CD14-positive monocyte (primary cell): ENCODE measurements around the gene PKP4. TPM values are rescaled to one million over a fixed set of nuclear protein-coding genes. Genes with fewer than 3 reads are reported as not detected.

Experiments used
- DNase-seq, 3 donors: peaks; one replicate each; pipeline ENCODE4 v3.0.0-alpha.2; 2011 to 2022
- H2AFZ ChIP-seq: 2 replicates; pipeline ENCODE4 v1.6.0; 2012; ENCODE audit warnings: mild to moderate bottlenecking, low read depth, low read length, inconsistent platforms; ENCODE audit not compliant: insufficient read depth, poor library complexity, severe bottlenecking
- H3K27ac ChIP-seq, 2 donors: 1 replicate in 1 of 2; 2 replicates in 1 of 2; pipeline ENCODE4 v1.5.1; 2012 to 2013; ENCODE audit warnings: low read length in 2 of 2, control low read depth in 1 of 2, inconsistent platforms in 1 of 2, low read depth in 1 of 2, mild to moderate bottlenecking in 1 of 2
- H3K27me3 ChIP-seq, 2 donors: one replicate each; pipeline versions ENCODE4 v1.6.0 to v1.6.1; 2011 to 2013; ENCODE audit warnings: low read length in 2 of 2; ENCODE audit not compliant: control insufficient read depth in 2 of 2, insufficient read depth in 2 of 2
- H3K36me3 ChIP-seq, 2 donors: replicated peaks in 1 of 2; 1 replicate in 1 of 2; 2 replicates in 1 of 2; pipeline versions ENCODE4 v1.5.1 to v1.6.1; 2012 to 2013; ENCODE audit warnings: low read length in 2 of 2, control low read depth in 1 of 2, inconsistent platforms in 1 of 2, mild to moderate bottlenecking in 1 of 2; ENCODE audit not compliant: insufficient read depth in 2 of 2, control insufficient read depth in 1 of 2
- H3K4me1 ChIP-seq, 2 donors: 1 replicate in 1 of 2; 2 replicates in 1 of 2; pipeline versions ENCODE4 v1.5.1 to v1.6.1; 2012 to 2013; ENCODE audit warnings: low read length in 2 of 2, control low read depth in 1 of 2, inconsistent platforms in 1 of 2, mild to moderate bottlenecking in 1 of 2, moderate library complexity in 1 of 2; ENCODE audit not compliant: insufficient read depth in 2 of 2, control insufficient read depth in 1 of 2
- H3K4me2 ChIP-seq: replicated peaks from 2 replicates; pipeline ENCODE3; 2012; ENCODE audit warnings: low read length, moderate library complexity, mild to moderate bottlenecking; ENCODE audit not compliant: poor library complexity, severe bottlenecking; ENCODE audit errors: extremely low read depth
- H3K4me3 ChIP-seq, 3 experiments: fragments of 200-600 bp in 1 of 3; sonication (generic) in 1 of 3; replicated peaks in 1 of 3; 1 replicate in 2 of 3; 2 replicates in 1 of 3; pipeline ENCODE4 v1.5.1; 2011 to 2013; ENCODE audit warnings: low read length in 3 of 3, mild to moderate bottlenecking in 3 of 3, control low read depth in 2 of 3, low read depth in 2 of 3, inconsistent platforms in 1 of 3, moderate library complexity in 1 of 3
- H3K79me2 ChIP-seq: 2 replicates; pipeline ENCODE4 v1.6.0; 2012; ENCODE audit warnings: mild to moderate bottlenecking, control low read depth, inconsistent platforms, low read length, moderate library complexity; ENCODE audit not compliant: insufficient read depth
- H3K9ac ChIP-seq: 2 replicates; pipeline ENCODE4 v1.6.0; 2017; ENCODE audit warnings: low read length, mild to moderate bottlenecking; ENCODE audit not compliant: insufficient read depth, poor library complexity, severe bottlenecking
- H3K9me3 ChIP-seq, 2 donors: replicated peaks in 1 of 2; 1 replicate in 1 of 2; 2 replicates in 1 of 2; pipeline versions ENCODE4 v1.5.1 to v1.6.1; 2012 to 2013; ENCODE audit warnings: low read length in 2 of 2, control low read depth in 1 of 2; ENCODE audit not compliant: control insufficient read depth in 1 of 2, insufficient read depth in 1 of 2
- H4K20me1 ChIP-seq: 2 replicates; pipeline ENCODE4 v1.6.0; 2012; ENCODE audit warnings: mild to moderate bottlenecking, low read length, control low read depth, moderate library complexity; ENCODE audit not compliant: insufficient read depth
- H3K27ac Mint-ChIP-seq, 7 donors: one replicate each; pipeline ENCODE4 v1.8.0; 2020; ENCODE audit warnings: mild to moderate bottlenecking in 7 of 7, mixed read lengths in 7 of 7, moderate library complexity in 6 of 7, inconsistent platforms in 2 of 7
- H3K27me3 Mint-ChIP-seq, 3 donors: one replicate each; pipeline ENCODE4 v1.8.0; 2021 to 2022; ENCODE audit warnings: low read depth in 3 of 3, mild to moderate bottlenecking in 3 of 3, mixed read lengths in 3 of 3, moderate library complexity in 3 of 3, inconsistent platforms in 1 of 3
- H3K36me3 Mint-ChIP-seq, 2 donors: one replicate each; pipeline ENCODE4 v1.8.0; 2020; ENCODE audit warnings: mixed read lengths in 2 of 2, inconsistent platforms in 1 of 2, mild to moderate bottlenecking in 1 of 2
- H3K4me1 Mint-ChIP-seq: one replicate; pipeline ENCODE4 v1.8.0; 2020; ENCODE audit warnings: mild to moderate bottlenecking, mixed read lengths
- H3K4me3 Mint-ChIP-seq, 2 donors: one replicate each; pipeline ENCODE4 v1.8.0; 2020; ENCODE audit warnings: mild to moderate bottlenecking in 2 of 2, mixed read lengths in 2 of 2, moderate library complexity in 1 of 2
- H3K9me3 Mint-ChIP-seq, 7 donors: one replicate each; pipeline ENCODE4 v1.8.0; 2020 to 2022; ENCODE audit warnings: mixed read lengths in 7 of 7, mild to moderate bottlenecking in 6 of 7, moderate library complexity in 6 of 7, inconsistent platforms in 2 of 7
- WGBS: methylation state at CpG from one replicate; pipeline ENCODE4 v1.1.5; 2013; ENCODE audit warnings: missing lambda C conversion rate; ENCODE audit not compliant: insufficient coverage; 5-methylcytosine and 5-hydroxymethylcytosine counted together
- intact Hi-C, 2 donors: fragments of 100-400 bp; cut with micrococcal nuclease; formaldehyde crosslinking; loops; one replicate each; pipeline versions ENCODE4 v1.15.0 to v1.15.1; 2023
- polyA plus RNA-seq, 3 donors: library from polyadenylated mRNA; depleted of rRNA in 1 of 3; unstranded in 2 of 3; stranded (reverse) in 1 of 3; fragments of 300-500 nt in 2 of 3; fragments of >200 nt in 1 of 3; fragmentation: Illumina TruSeq in 2 of 3; gene quantifications; 1 replicate in 2 of 3; 2 replicates in 1 of 3; pipeline ENCODE4 v1.2.3, GENCODE V29; 2012 to 2021
- TF ChIP-seq, protein P1 (sequence below): fragments of 200-600 bp; IDR thresholded peaks from one replicate; pipeline ENCODE4 v1.8.0; 2022; ENCODE audit warnings: antibody characterized with exemption, mild to moderate bottlenecking

PKP4 gene
- polyA plus RNA-seq, 3 donors, result 0.33 to 9.4 (median 0.73) TPM

DNA sequence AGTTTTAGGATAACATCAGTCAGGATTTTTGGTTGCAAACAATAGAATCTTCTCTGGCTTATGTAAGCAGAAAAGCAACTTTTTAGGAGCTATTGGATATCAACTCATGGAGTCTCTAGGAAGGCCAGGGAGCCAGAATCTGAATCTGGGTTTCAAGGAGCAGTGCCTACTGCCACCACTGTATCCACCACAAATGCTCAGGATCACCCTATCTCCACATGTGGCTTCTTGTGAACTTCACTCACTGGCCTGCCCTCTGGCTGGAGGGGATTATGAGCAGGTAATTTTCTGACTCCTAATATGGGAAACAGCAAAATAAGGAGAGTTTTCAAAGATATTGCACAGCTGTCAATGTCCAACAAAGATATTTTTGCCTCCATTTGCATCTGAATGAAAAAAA lies 142.9 kb downstream of the PKP4 start:
- Histone ChIP-seq H3K79me2 (no peaks in the 10 kb centered on the region), H3K36me3 (peaks cover 0 to 3% of the 10 kb centered on the region in 2 donors), H3K4me2 (no peak overlapping the region), H3K27me3 (no peaks in the 10 kb centered on the region), H3K4me3 (no peak overlapping the region), H2AFZ (no peak overlapping the region), H3K9ac (no peak overlapping the region), H3K27ac (no peak overlapping the region), H3K9me3 (no peaks in the 10 kb centered on the region), H4K20me1 (no peaks in the 10 kb centered on the region), H3K4me1 (no peaks in the 10 kb centered on the region)
- peaks cover 10 to 15% of the 10 kb centered on the region in 2 donors for H3K36me3 Mint-ChIP-seq
- H3K27ac Mint-ChIP-seq, result no peak overlapping the region
- no peaks in the 10 kb centered on the region for H3K27me3 Mint-ChIP-seq
- H3K4me1 Mint-ChIP-seq, result peaks cover 8% of the 10 kb centered on the region
- H3K4me3 Mint-ChIP-seq, result no peak overlapping the region
- DNase-seq, result no peak
- TF ChIP-seq, protein P1, sequence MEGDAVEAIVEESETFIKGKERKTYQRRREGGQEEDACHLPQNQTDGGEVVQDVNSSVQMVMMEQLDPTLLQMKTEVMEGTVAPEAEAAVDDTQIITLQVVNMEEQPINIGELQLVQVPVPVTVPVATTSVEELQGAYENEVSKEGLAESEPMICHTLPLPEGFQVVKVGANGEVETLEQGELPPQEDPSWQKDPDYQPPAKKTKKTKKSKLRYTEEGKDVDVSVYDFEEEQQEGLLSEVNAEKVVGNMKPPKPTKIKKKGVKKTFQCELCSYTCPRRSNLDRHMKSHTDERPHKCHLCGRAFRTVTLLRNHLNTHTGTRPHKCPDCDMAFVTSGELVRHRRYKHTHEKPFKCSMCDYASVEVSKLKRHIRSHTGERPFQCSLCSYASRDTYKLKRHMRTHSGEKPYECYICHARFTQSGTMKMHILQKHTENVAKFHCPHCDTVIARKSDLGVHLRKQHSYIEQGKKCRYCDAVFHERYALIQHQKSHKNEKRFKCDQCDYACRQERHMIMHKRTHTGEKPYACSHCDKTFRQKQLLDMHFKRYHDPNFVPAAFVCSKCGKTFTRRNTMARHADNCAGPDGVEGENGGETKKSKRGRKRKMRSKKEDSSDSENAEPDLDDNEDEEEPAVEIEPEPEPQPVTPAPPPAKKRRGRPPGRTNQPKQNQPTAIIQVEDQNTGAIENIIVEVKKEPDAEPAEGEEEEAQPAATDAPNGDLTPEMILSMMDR, result no peak
- H3K9me3 Mint-ChIP-seq, result peaks cover 0 to 3% (median 0%) of the 10 kb centered on the region in 7 donors
- intact Hi-C loops, result no loop called here

DNA sequence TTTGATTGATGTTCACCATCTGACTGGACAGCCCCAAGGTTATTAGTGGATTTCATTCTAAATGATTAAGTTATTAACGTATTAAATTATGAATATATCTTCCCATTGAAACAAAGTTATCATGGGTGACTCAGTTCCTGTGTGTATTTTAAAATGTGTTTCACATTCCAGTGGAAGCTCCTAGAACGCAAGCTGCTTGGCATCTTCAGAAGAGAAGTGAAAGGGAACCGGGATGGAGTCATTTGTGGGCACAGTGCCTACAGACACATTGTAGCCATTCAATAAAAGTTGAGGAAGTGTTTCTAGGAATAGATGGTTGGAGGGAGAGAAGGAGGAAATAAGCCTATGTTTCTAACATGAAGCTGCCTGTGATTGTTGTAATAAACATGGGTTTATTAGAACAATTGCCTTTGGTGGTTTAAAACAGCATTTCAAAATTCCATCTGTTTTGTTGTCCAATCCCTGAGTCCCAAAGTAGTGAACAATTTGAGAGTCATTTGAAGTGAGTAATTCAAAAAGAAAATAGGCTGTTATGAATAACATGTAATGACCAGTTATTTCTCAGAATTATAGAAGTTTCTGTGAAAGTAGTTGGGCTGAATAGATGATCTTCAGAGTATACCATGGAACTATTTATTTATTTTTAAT lies 143.5 kb downstream of the PKP4 start:
- Histone ChIP-seq H3K27me3 (no peaks in the 10 kb centered on the region), H3K79me2 (no peaks in the 10 kb centered on the region), H3K9me3 (no peaks in the 10 kb centered on the region), H4K20me1 (no peaks in the 10 kb centered on the region), H3K27ac (no peak overlapping the region), H3K4me3 (no peak overlapping the region), H3K9ac (no peak overlapping the region), H3K36me3 (peaks cover 0 to 7% of the 10 kb centered on the region in 2 donors), H3K4me1 (no peaks in the 10 kb centered on the region), H2AFZ (no peak overlapping the region), H3K4me2 (no peak overlapping the region)
- Mint-ChIP-seq H3K9me3 (no peaks in the 10 kb centered on the region), H3K4me3 (no peak overlapping the region), H3K27me3 (no peaks in the 10 kb centered on the region), H3K4me1 (peaks cover 8% of the 10 kb centered on the region), H3K27ac (no peak overlapping the region), H3K36me3 (peaks cover 6 to 15% of the 10 kb centered on the region in 2 donors)
- TF ChIP-seq, protein P1, result no peak
- intact Hi-C loops, result no loop called here
- DNase-seq, result peak in 1 of 3 donors; percentile 7
- WGBS, result 0% methylated on average over 2 of the region's 3 CpGs
